OCI-LY3 (cell line): Measurements from ENCODE around the gene BBC3.

Experiments
- H2AFZ ChIP-seq: fragments of 200-600, 300-600 bp; shearing (Covaris generic); 2 replicates; pipeline ENCODE4 v1.6.0; 2014; ENCODE audit warnings: antibody characterized with exemption, low read depth, low read length
- H3K27ac ChIP-seq: fragments of 200-600, 300-600 bp; sonication (generic); 2 replicates; pipeline ENCODE4 v1.5.1; 2014; ENCODE audit warnings: mild to moderate bottlenecking, low read length, moderate library complexity, mixed read lengths
- H3K27me3 ChIP-seq: fragments of 200-600, 300-600 bp; sonication (generic); 2 replicates; pipeline ENCODE4 v1.6.1; 2014; ENCODE audit warnings: low read depth, low read length, mixed read lengths
- H3K36me3 ChIP-seq: fragments of 200-600, 300-600 bp; sonication (generic); replicated peaks from 2 replicates; pipeline ENCODE3; 2014; ENCODE audit warnings: low read depth, low read length, mixed read lengths
- H3K4me1 ChIP-seq: fragments of 300-600, 200-600 bp; sonication (generic); 2 replicates; pipeline ENCODE4 v1.6.1; 2014; ENCODE audit warnings: low read length, mixed read lengths
- H3K4me2 ChIP-seq: fragments of 200-600, 300-600 bp; sonication (generic); 2 replicates; pipeline ENCODE4 v1.6.1; 2014; ENCODE audit warnings: low read length, mixed read lengths
- H3K4me3 ChIP-seq: fragments of 300-600, 200-600 bp; sonication (generic); 2 replicates; pipeline ENCODE4 v1.5.1; 2014; ENCODE audit warnings: antibody characterized with exemption, mild to moderate bottlenecking, low read length, moderate library complexity
- H3K79me2 ChIP-seq: fragments of 300-600, 200-600 bp; shearing (Covaris generic); 2 replicates; pipeline ENCODE4 v1.6.1; 2014; ENCODE audit warnings: mild to moderate bottlenecking, low read length, mixed read lengths
- H3K9ac ChIP-seq: fragments of 300-600, 200-600 bp; shearing (Covaris generic); 2 replicates; pipeline ENCODE4 v1.6.0; 2014; ENCODE audit warnings: mild to moderate bottlenecking, low read length, moderate library complexity
- H3K9me3 ChIP-seq: fragments of 200-600, 300-600 bp; shearing (Covaris generic); 2 replicates; pipeline ENCODE4 v1.6.1; 2014; ENCODE audit warnings: low read length, mixed read lengths; ENCODE audit not compliant: insufficient read depth
- H4K20me1 ChIP-seq: fragments of 200-600, 300-600 bp; sonication (generic); 2 replicates; pipeline ENCODE4 v1.6.1; 2016; ENCODE audit warnings: low read length, mixed read lengths; ENCODE audit not compliant: insufficient read depth
- EZH2phosphoT487 ChIP-seq: fragments of 200-600 bp; shearing (Covaris generic); IDR thresholded peaks from 2 replicates; pipeline ENCODE4 v1.6.1; 2018; ENCODE audit warnings: antibody characterized with exemption, mixed run types, low read depth
- TF ChIP-seq, protein P1 (sequence below): fragments of 200-600, 300-600 bp; sonication (generic); IDR thresholded peaks from 2 replicates; pipeline ENCODE4 v1.5.1; 2014; ENCODE audit warnings: antibody characterized with exemption, low read length, low read depth

Gene BBC3

DNA sequence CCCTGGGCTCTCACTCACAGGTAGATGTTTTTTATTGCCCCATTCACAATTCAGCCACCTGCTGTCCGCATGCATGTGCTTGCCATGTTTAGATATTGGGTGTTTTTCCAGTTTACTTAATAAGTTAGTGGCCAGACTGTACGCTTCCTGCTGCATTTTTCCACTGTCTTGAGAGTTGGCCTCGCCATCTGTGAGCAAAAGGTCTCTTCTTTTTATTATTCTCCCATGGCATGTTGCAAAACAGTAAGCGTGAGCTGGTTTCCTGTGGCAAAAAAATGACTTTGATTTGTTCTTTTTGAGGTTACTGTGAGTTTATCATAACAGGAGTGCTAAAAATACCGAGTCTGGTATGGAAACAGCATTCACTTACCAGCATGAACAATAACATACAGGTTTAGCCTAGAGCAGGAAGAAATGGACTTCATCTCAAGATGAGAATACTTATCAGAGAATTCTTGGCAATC is 54.3 kb downstream of the BBC3 start:
- peaks cover 58% of the 10 kb centered on the region for H3K79me2 ChIP-seq
- no peaks in the 10 kb centered on the region for H3K9me3 ChIP-seq
- H4K20me1 ChIP-seq, result no peaks in the 10 kb centered on the region; the same call in 1 of the 2 replicates
- no peak overlapping the region for H2AFZ ChIP-seq
- no peak for TF ChIP-seq EZH2phosphoT487
- TF ChIP-seq, protein P1, sequence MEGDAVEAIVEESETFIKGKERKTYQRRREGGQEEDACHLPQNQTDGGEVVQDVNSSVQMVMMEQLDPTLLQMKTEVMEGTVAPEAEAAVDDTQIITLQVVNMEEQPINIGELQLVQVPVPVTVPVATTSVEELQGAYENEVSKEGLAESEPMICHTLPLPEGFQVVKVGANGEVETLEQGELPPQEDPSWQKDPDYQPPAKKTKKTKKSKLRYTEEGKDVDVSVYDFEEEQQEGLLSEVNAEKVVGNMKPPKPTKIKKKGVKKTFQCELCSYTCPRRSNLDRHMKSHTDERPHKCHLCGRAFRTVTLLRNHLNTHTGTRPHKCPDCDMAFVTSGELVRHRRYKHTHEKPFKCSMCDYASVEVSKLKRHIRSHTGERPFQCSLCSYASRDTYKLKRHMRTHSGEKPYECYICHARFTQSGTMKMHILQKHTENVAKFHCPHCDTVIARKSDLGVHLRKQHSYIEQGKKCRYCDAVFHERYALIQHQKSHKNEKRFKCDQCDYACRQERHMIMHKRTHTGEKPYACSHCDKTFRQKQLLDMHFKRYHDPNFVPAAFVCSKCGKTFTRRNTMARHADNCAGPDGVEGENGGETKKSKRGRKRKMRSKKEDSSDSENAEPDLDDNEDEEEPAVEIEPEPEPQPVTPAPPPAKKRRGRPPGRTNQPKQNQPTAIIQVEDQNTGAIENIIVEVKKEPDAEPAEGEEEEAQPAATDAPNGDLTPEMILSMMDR, result no peak
- H3K9ac ChIP-seq, result no peak overlapping the region
- peaks cover 61% of the 10 kb centered on the region for H3K36me3 ChIP-seq
- peak overlapping the region; percentile 24 for H3K27ac ChIP-seq
- H3K4me1 ChIP-seq, result peaks cover 12% of the 10 kb centered on the region
- H3K4me3 ChIP-seq, result no peak overlapping the region
- no peak overlapping the region for H3K4me2 ChIP-seq
- no peaks in the 10 kb centered on the region for H3K27me3 ChIP-seq

DNA sequence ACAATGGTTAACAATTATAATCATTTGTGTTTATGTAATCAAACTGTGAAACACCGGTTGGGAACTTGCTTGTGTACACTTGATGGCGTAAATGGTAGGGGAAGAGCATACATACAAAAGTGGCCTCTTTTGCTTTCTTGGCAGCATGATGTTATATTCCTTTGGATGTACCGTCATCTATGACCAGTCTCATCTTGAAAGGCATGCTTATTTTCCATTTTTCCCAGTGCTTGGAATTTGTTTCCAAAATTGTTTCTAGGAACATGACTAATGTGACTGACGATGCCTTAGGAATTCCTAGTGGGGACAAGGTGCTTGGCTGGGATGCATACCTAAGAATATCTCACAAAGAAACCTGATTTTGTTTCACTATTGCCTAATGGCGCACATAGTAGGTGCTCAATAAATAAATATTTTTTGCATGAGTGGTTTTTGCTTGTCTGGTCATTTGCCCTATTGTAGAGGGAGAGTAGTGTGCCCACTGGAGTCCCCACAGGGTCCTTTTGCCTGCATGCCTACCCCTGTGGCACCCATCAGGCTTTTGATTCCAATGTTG is 54.9 kb downstream of the BBC3 start:
- Histone ChIP-seq H4K20me1 (no peaks in the 10 kb centered on the region; the same call in 1 of the 2 replicates), H3K9ac (no peak overlapping the region), H3K27ac (peak overlapping the region; percentile 24; the same call in 1 of the 2 replicates), H3K36me3 (peaks cover 61% of the 10 kb centered on the region), H3K79me2 (peaks cover 58% of the 10 kb centered on the region), H3K27me3 (no peaks in the 10 kb centered on the region), H3K9me3 (no peaks in the 10 kb centered on the region), H3K4me1 (peaks cover 12% of the 10 kb centered on the region), H2AFZ (no peak overlapping the region), H3K4me3 (no peak overlapping the region), H3K4me2 (no peak overlapping the region)
- TF ChIP-seq EZH2phosphoT487, result no peak
- TF ChIP-seq, protein P1, result no peak

DNA sequence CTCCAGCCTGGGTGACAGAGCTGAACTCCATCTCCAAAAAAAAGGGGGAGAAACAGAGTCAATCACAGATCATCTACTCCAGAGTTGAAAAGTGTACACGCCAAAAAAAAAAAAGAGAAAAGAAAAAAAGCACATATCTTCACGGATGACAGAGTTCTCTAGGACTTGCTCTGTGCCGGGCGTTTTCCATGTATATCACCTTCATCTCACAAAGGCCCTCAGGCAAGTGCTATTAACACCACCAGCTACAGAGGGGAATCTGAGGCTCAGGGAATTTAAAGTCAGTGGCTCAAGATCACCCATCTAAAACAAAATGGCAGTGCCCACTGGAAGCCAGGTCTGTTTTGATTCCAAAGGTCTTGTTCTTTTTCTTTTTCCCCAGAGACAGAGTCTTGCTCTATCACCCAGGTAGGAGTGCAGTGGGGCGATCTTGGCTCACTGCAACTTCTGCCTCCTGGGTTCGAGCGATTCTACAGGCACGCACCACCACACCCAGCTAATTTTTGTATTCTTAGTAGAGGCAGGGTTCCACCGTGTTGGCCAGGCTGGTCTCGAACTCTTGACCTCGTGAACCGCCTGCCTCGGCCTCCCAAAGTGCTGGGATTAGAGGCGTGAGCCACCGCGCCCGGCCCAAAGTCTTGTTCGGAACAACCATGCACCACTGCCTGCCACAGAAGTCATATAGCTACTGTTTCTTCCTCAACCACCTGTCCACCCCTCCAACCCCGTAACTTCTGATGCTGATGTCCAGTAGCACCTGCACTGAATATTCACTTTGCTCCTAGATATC is 58.1 kb downstream of the BBC3 start:
- Histone ChIP-seq H3K4me3 (no peak overlapping the region), H3K4me2 (no peak overlapping the region), H3K36me3 (peaks cover 59% of the 10 kb centered on the region), H3K9me3 (no peaks in the 10 kb centered on the region), H3K9ac (no peak overlapping the region), H3K4me1 (no peaks in the 10 kb centered on the region; the same call in 1 of the 2 replicates), H2AFZ (no peak overlapping the region), H3K79me2 (peaks cover 44% of the 10 kb centered on the region), H3K27ac (no peak overlapping the region), H4K20me1 (peaks cover 2% of the 10 kb centered on the region; the same call in 1 of the 2 replicates), H3K27me3 (no peaks in the 10 kb centered on the region)
- TF ChIP-seq EZH2phosphoT487, result no peak
- TF ChIP-seq, protein P1, result no peak
